Breast epithelium (tissue), 3 donors: ENCODE results near the gene CYREN.
A peak's percentile ranks its signal among the peaks of the same experiment; 100 is the strongest.

Experiments used
- CTCF ChIP-seq, 3 donors: fragments of 450-650 bp; IDR thresholded peaks; one replicate each; pipeline ENCODE4 v1.5.1; 2016 to 2017; ENCODE audit warnings: antibody characterized with exemption in 3 of 3, mild to moderate bottlenecking in 3 of 3, moderate library complexity in 3 of 3
- POLR2A ChIP-seq: fragments of 450-650 bp; IDR thresholded peaks from one replicate; pipeline ENCODE4 v1.6.1; 2016; ENCODE audit warnings: antibody characterized with exemption, mild to moderate bottlenecking, moderate library complexity
- POLR2AphosphoS5 ChIP-seq, 3 donors: sonication (generic); formaldehyde crosslinking; IDR thresholded peaks; one replicate each; pipeline ENCODE4 v1.6.1; 2017; ENCODE audit warnings: antibody characterized with exemption in 3 of 3

- TF ChIP-seq CTCF (IDR thresholded peaks at IDR 0.05) = no peak
- no peak for TF ChIP-seq POLR2A
- peak in 1 of 3 donors; percentile 70 for TF ChIP-seq POLR2AphosphoS5 (IDR thresholded peaks at IDR 0.05)
These were observed 6.7 kb upstream of the CYREN start for GRCh38 chr7:135177028-135177696.
